Liver (tissue), 9 donors: ENCODE data around the gene TCEAL3. TPM values are rescaled to one million over a fixed set of nuclear protein-coding genes. Genes with fewer than 3 reads are reported as not detected.

Source experiments
- DNase-seq: peaks from one replicate; pipeline ENCODE4 v3.0.0-alpha.2; 2017; ENCODE audit warnings: low spot score
- H3K27ac ChIP-seq, 2 donors: one replicate each; pipeline ENCODE4 v1.7.0; 2013; ENCODE audit warnings: inconsistent platforms in 2 of 2, low read length in 2 of 2, control low read depth in 1 of 2, low read depth in 1 of 2, mild to moderate bottlenecking in 1 of 2
- H3K27me3 ChIP-seq, 4 donors: one replicate each; pipeline versions ENCODE4 v1.6.1 to v1.7.0; 2013; ENCODE audit warnings: low read length in 3 of 4, inconsistent platforms in 1 of 4, mild to moderate bottlenecking in 1 of 4, moderate library complexity in 1 of 4; ENCODE audit not compliant: control insufficient read depth in 4 of 4, insufficient read depth in 4 of 4
- H3K36me3 ChIP-seq, 4 donors: one replicate each; pipeline versions ENCODE4 v1.6.1 to v1.7.0; 2013; ENCODE audit warnings: low read length in 3 of 4, mild to moderate bottlenecking in 3 of 4, low read depth in 1 of 4, moderate library complexity in 1 of 4; ENCODE audit not compliant: control insufficient read depth in 4 of 4, insufficient read depth in 3 of 4
- H3K4me1 ChIP-seq, 4 donors: one replicate each; pipeline versions ENCODE4 v1.6.1 to v1.7.0; 2013; ENCODE audit warnings: low read length in 3 of 4, mild to moderate bottlenecking in 3 of 4, moderate library complexity in 1 of 4; ENCODE audit not compliant: control insufficient read depth in 4 of 4, insufficient read depth in 4 of 4
- H3K4me3 ChIP-seq, 3 donors: one replicate each; pipeline versions ENCODE4 v1.6.1 to v1.7.0; 2013; ENCODE audit warnings: low read length in 3 of 3, control low read depth in 1 of 3, low read depth in 1 of 3, mild to moderate bottlenecking in 1 of 3
- H3K9ac ChIP-seq, 2 donors: one replicate each; pipeline ENCODE4 v1.7.0; 2013; ENCODE audit warnings: low read length in 2 of 2, mild to moderate bottlenecking in 2 of 2, moderate library complexity in 2 of 2, control low read depth in 1 of 2, low read depth in 1 of 2
- H3K9me3 ChIP-seq, 4 donors: one replicate each; pipeline versions ENCODE4 v1.6.1 to v1.7.0; 2013; ENCODE audit warnings: low read length in 3 of 4; ENCODE audit not compliant: control insufficient read depth in 4 of 4
- EGR1 ChIP-seq, 2 donors: IDR thresholded peaks; 2 replicates each; pipeline ENCODE4 v1.6.1; 2016 to 2018; ENCODE audit warnings: antibody characterized with exemption in 2 of 2, low read depth in 2 of 2
- FOXA1 ChIP-seq: IDR thresholded peaks from 2 replicates; pipeline ENCODE4 v1.6.1; 2016; ENCODE audit warnings: antibody characterized with exemption
- FOXA2 ChIP-seq: IDR thresholded peaks from 2 replicates; pipeline ENCODE4 v1.6.1; 2016; ENCODE audit warnings: antibody characterized with exemption
- GABPA ChIP-seq, 2 donors: IDR thresholded peaks in 1 of 2; conservative IDR thresholded peaks in 1 of 2; 2 replicates each; pipeline ENCODE4 v1.6.1; 2016; ENCODE audit warnings: antibody characterized with exemption in 2 of 2, mild to moderate bottlenecking in 1 of 2, moderate library complexity in 1 of 2
- HNF4A ChIP-seq, 2 donors: conservative IDR thresholded peaks; 2 replicates each; pipeline ENCODE4 v1.6.1; 2016; ENCODE audit warnings: antibody characterized with exemption in 2 of 2, mild to moderate bottlenecking in 2 of 2
- HNF4G ChIP-seq: IDR thresholded peaks from 2 replicates; pipeline ENCODE4 v1.6.1; 2016; ENCODE audit warnings: antibody characterized with exemption
- NR2F2 ChIP-seq: IDR thresholded peaks from 2 replicates; pipeline ENCODE4 v1.6.1; 2016; ENCODE audit warnings: antibody characterized with exemption
- RAD21 ChIP-seq, 2 donors: IDR thresholded peaks; 2 replicates each; pipeline ENCODE4 v1.6.1; 2016; ENCODE audit warnings: antibody characterized with exemption in 2 of 2, mild to moderate bottlenecking in 2 of 2
- RXRA ChIP-seq, 2 donors: IDR thresholded peaks; 2 replicates each; pipeline ENCODE4 v1.6.1; 2017 to 2018; ENCODE audit warnings: antibody characterized with exemption in 2 of 2, mild to moderate bottlenecking in 1 of 2
- TAF1 ChIP-seq: conservative IDR thresholded peaks from 2 replicates; pipeline ENCODE4 v1.6.1; 2016; ENCODE audit warnings: antibody characterized with exemption, mild to moderate bottlenecking
- WGBS: extraction: QIAGEN DNeasy Blood & Tissue Kit; methylation state at CpG from one replicate; pipeline ENCODE4 v1.1.7; 2013; 5-methylcytosine and 5-hydroxymethylcytosine counted together
- polyA plus RNA-seq, 2 donors: library from polyadenylated mRNA; stranded (reverse) in 1 of 2; unstranded in 1 of 2; fragments of 200-250 nt in 1 of 2; fragments of >200 nt in 1 of 2; fragmentation: Nextera tagmentation in 1 of 2; extraction: Ambion mirVana in 1 of 2; gene quantifications; one replicate each; pipeline versions ENCODE4 v1.2.1 to v1.2.3, GENCODE V29; 2013 to 2015
- total RNA-seq, 2 donors: library from RNA; depleted of rRNA; stranded (reverse); fragments of >200 nt; gene quantifications; one replicate each; pipeline ENCODE4 v1.2.3, GENCODE V29; 2014
- TF ChIP-seq, protein P1 (sequence below): IDR thresholded peaks from 2 replicates; pipeline ENCODE4 v1.6.1; 2016; ENCODE audit warnings: antibody characterized with exemption
- TF ChIP-seq, protein P2 (sequence below): IDR thresholded peaks from 2 replicates; pipeline ENCODE4 v1.6.1; 2016; ENCODE audit warnings: antibody characterized with exemption, mild to moderate bottlenecking
- TF ChIP-seq, protein P3 (sequence below): fragments of 150-350 bp; IDR thresholded peaks from 2 replicates; pipeline ENCODE4 v1.5.1; 2017; ENCODE audit warnings: improper control_type of control experiment, low read depth, low read length; ENCODE audit not compliant: missing input control
- donor health status: healthy.
- donor health status: healthy.
- donor health status: healthy.
- donor health status: healthy.
- donor health status: healthy.

TCEAL3 gene
- total and polyA plus RNA-seq, 4 donors: 1.4 to 4.4 (median 2.4) TPM

DNA sequence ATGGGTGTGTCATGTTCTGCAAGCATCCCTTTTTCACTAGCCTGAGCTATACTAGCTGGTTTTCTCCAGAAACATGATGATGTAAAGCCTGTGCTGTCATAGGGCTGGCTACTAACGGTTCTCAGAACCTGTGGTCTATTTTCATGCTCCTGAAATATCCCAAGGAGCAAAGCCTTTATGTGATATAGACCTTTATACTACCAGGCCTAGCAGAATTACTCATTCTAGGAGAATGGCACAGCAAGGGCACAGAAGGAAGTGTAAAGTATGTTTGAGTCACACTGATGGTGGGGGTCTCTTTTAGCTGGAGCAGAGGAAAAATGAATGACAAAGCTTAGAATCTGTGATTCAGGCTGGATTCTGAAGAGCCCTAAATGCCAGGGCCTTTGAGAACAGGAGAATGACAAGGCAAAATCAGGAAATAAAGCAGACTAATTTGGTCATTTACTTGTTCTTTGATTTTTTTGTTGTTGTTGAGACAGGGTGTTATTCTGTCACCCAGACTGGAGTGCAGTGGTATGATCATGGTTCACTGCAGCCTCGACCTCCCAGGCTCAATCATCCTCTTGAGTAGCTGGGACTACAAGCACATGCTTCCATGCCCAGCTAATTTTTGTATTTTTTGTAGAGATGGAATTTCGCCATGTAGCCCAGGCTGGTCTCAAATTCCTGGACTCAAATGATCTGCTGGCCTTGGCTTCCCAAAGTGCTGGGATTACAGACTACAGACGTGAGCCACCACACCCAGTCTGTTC, 32.8 kb downstream of the TCEAL3 start:
- no peak overlapping the region for H3K27ac ChIP-seq
- H3K9ac ChIP-seq: no peak overlapping the region
- H3K9me3 ChIP-seq: peaks cover 0 to 2% (median 0%) of the 10 kb centered on the region in 4 donors
- H3K36me3 ChIP-seq: no peaks in the 10 kb centered on the region
- H3K4me1 ChIP-seq: peaks cover 0 to 3% (median 0%) of the 10 kb centered on the region in 4 donors
- DNase-seq: no peak
- WGBS: 86% methylated on average over 4 of the region's 4 CpGs
- TF ChIP-seq HNF4G (no peak), HNF4A (conservative IDR thresholded peaks at IDR 0.05) (no peak), NR2F2 (no peak), GABPA (IDR thresholded peaks at IDR 0.05 in 1 of 2, conservative IDR thresholded peaks at IDR 0.05 in 1 of 2) (no peak), FOXA2 (no peak), RAD21 (IDR thresholded peaks at IDR 0.05) (no peak), FOXA1 (no peak), TAF1 (no peak), EGR1 (IDR thresholded peaks at IDR 0.05; ENCODE audit: low read depth in 2 of 2) (no peak), RXRA (IDR thresholded peaks at IDR 0.05) (no peak)
- TF ChIP-seq, protein P1, sequence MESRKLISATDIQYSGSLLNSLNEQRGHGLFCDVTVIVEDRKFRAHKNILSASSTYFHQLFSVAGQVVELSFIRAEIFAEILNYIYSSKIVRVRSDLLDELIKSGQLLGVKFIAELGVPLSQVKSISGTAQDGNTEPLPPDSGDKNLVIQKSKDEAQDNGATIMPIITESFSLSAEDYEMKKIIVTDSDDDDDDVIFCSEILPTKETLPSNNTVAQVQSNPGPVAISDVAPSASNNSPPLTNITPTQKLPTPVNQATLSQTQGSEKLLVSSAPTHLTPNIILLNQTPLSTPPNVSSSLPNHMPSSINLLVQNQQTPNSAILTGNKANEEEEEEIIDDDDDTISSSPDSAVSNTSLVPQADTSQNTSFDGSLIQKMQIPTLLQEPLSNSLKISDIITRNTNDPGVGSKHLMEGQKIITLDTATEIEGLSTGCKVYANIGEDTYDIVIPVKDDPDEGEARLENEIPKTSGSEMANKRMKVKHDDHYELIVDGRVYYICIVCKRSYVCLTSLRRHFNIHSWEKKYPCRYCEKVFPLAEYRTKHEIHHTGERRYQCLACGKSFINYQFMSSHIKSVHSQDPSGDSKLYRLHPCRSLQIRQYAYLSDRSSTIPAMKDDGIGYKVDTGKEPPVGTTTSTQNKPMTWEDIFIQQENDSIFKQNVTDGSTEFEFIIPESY: no peak
- TF ChIP-seq, protein P2, sequence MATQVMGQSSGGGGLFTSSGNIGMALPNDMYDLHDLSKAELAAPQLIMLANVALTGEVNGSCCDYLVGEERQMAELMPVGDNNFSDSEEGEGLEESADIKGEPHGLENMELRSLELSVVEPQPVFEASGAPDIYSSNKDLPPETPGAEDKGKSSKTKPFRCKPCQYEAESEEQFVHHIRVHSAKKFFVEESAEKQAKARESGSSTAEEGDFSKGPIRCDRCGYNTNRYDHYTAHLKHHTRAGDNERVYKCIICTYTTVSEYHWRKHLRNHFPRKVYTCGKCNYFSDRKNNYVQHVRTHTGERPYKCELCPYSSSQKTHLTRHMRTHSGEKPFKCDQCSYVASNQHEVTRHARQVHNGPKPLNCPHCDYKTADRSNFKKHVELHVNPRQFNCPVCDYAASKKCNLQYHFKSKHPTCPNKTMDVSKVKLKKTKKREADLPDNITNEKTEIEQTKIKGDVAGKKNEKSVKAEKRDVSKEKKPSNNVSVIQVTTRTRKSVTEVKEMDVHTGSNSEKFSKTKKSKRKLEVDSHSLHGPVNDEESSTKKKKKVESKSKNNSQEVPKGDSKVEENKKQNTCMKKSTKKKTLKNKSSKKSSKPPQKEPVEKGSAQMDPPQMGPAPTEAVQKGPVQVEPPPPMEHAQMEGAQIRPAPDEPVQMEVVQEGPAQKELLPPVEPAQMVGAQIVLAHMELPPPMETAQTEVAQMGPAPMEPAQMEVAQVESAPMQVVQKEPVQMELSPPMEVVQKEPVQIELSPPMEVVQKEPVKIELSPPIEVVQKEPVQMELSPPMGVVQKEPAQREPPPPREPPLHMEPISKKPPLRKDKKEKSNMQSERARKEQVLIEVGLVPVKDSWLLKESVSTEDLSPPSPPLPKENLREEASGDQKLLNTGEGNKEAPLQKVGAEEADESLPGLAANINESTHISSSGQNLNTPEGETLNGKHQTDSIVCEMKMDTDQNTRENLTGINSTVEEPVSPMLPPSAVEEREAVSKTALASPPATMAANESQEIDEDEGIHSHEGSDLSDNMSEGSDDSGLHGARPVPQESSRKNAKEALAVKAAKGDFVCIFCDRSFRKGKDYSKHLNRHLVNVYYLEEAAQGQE: no peak
- TF ChIP-seq, protein P3, sequence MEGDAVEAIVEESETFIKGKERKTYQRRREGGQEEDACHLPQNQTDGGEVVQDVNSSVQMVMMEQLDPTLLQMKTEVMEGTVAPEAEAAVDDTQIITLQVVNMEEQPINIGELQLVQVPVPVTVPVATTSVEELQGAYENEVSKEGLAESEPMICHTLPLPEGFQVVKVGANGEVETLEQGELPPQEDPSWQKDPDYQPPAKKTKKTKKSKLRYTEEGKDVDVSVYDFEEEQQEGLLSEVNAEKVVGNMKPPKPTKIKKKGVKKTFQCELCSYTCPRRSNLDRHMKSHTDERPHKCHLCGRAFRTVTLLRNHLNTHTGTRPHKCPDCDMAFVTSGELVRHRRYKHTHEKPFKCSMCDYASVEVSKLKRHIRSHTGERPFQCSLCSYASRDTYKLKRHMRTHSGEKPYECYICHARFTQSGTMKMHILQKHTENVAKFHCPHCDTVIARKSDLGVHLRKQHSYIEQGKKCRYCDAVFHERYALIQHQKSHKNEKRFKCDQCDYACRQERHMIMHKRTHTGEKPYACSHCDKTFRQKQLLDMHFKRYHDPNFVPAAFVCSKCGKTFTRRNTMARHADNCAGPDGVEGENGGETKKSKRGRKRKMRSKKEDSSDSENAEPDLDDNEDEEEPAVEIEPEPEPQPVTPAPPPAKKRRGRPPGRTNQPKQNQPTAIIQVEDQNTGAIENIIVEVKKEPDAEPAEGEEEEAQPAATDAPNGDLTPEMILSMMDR: no peak
- peaks cover 0 to 7% (median 0%) of the 10 kb centered on the region in 4 donors for H3K27me3 ChIP-seq
- H3K4me3 ChIP-seq: no peak overlapping the region

DNA sequence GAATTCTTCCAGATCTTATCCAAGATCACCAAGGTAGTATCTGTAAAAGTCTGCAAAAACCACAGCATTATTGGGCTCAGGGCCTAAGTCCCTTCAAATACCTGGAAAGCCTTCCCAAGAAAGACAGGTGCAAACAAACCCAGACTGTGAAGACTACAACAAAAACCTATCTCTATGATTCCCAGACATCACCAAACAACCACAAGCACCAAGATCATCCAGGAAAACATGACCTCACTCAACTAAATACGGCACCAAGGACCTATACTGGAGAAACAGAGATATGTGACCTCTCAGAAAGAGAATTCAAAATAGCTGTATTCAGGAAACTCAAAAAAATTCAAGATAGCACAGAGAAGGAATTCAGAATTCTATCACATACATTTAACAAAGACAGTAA, 36.4 kb downstream of the TCEAL3 start:
- H3K9ac ChIP-seq: no peak overlapping the region
- 90% methylated on average over 1 of the region's 1 CpG for WGBS
- H3K9me3 ChIP-seq: peaks cover 0 to 2% (median 0%) of the 10 kb centered on the region in 4 donors
- H3K27me3 ChIP-seq: peaks cover 0 to 7% (median 0%) of the 10 kb centered on the region in 4 donors
- no peak overlapping the region for H3K4me3 ChIP-seq
- no peak for DNase-seq
- TF ChIP-seq FOXA2: no peak
- TF ChIP-seq RXRA (IDR thresholded peaks at IDR 0.05): no peak
- TF ChIP-seq RAD21 (IDR thresholded peaks at IDR 0.05): no peak
- TF ChIP-seq FOXA1: no peak
- H3K36me3 ChIP-seq: no peaks in the 10 kb centered on the region
- no peak overlapping the region for H3K27ac ChIP-seq
- H3K4me1 ChIP-seq: no peaks in the 10 kb centered on the region
